H9 (cell line): ENCODE results near the gene MAST4. TPM values are rescaled to one million over a fixed set of nuclear protein-coding genes. Genes with fewer than 3 reads are reported as not detected.

Experiments
- DNase-seq: peaks from one replicate; pipeline ENCODE4 v3.0.0-alpha.2; 2017
- H2AFZ ChIP-seq: one replicate; pipeline ENCODE4 v1.6.1; 2013; ENCODE audit warnings: mild to moderate bottlenecking, low read length, control low read depth, moderate library complexity
- H2AK5ac ChIP-seq: 2 replicates; pipeline ENCODE4 v1.6.1; 2013; ENCODE audit warnings: low read length, control low read depth, mixed read lengths; ENCODE audit not compliant: insufficient read length
- H2BK120ac ChIP-seq: one replicate; pipeline ENCODE4 v1.6.1; 2013; ENCODE audit warnings: low read depth, mild to moderate bottlenecking, low read length, control low read depth, inconsistent platforms; ENCODE audit not compliant: poor library complexity, severe bottlenecking
- H2BK12ac ChIP-seq: 2 replicates; pipeline ENCODE4 v1.6.1; 2013; ENCODE audit warnings: low read length, control low read depth, mixed read lengths, low read depth; ENCODE audit not compliant: insufficient read length
- H2BK15ac ChIP-seq: 2 replicates; pipeline ENCODE4 v1.6.1; 2013; ENCODE audit warnings: low read depth, low read length, control low read depth
- H2BK20ac ChIP-seq: one replicate; pipeline ENCODE4 v1.6.1; 2013; ENCODE audit warnings: low read depth, mild to moderate bottlenecking, low read length, control low read depth, inconsistent platforms; ENCODE audit not compliant: poor library complexity, severe bottlenecking
- H2BK5ac ChIP-seq: 2 replicates; pipeline ENCODE4 v1.6.1; 2013; ENCODE audit warnings: low read length, control low read depth, mixed read lengths; ENCODE audit not compliant: insufficient read length
- H3K14ac ChIP-seq: 2 replicates; pipeline ENCODE4 v1.6.1; 2013; ENCODE audit warnings: low read length, control low read depth; ENCODE audit not compliant: insufficient read depth
- H3K18ac ChIP-seq: 2 replicates; pipeline ENCODE4 v1.6.1; 2013; ENCODE audit warnings: low read depth, mild to moderate bottlenecking, mixed read lengths, low read length, control low read depth; ENCODE audit not compliant: insufficient read length
- H3K23ac ChIP-seq: 2 replicates; pipeline ENCODE4 v1.6.1; 2013; ENCODE audit warnings: low read length, control low read depth, mixed read lengths, low read depth; ENCODE audit not compliant: insufficient read length
- H3K23me2 ChIP-seq: 2 replicates; pipeline ENCODE4 v1.6.1; 2013; ENCODE audit warnings: low read depth, mild to moderate bottlenecking, mixed read lengths, low read length, control low read depth; ENCODE audit not compliant: insufficient read length, poor library complexity, severe bottlenecking
- H3K27ac ChIP-seq: 2 replicates; pipeline ENCODE4 v1.5.1; 2013; ENCODE audit warnings: low read length, control low read depth, mixed read lengths, low read depth; ENCODE audit not compliant: insufficient read length
- H3K27me3 ChIP-seq: 2 replicates; pipeline ENCODE4 v1.6.1; 2013; ENCODE audit warnings: low read length, control low read depth, inconsistent platforms; ENCODE audit not compliant: insufficient read depth
- H3K4ac ChIP-seq: 2 replicates; pipeline ENCODE4 v1.6.1; 2013; ENCODE audit warnings: low read depth, mild to moderate bottlenecking, control low read depth, inconsistent platforms, low read length, moderate library complexity
- H3K4me1 ChIP-seq: 2 replicates; pipeline ENCODE4 v1.6.1; 2013; ENCODE audit warnings: low read length, control low read depth, inconsistent platforms; ENCODE audit not compliant: insufficient read depth
- H3K4me2 ChIP-seq: 2 replicates; pipeline ENCODE4 v1.6.1; 2013; ENCODE audit warnings: low read length, control low read depth, mixed read lengths; ENCODE audit not compliant: insufficient read length, insufficient read depth
- H3K56ac ChIP-seq: 2 replicates; pipeline ENCODE4 v1.6.1; 2013; ENCODE audit warnings: low read depth, mild to moderate bottlenecking, mixed read lengths, low read length, control low read depth; ENCODE audit not compliant: insufficient read length
- H3K79me1 ChIP-seq: 2 replicates; pipeline ENCODE4 v1.6.1; 2013; ENCODE audit warnings: low read depth, mild to moderate bottlenecking, moderate library complexity, low read length, control low read depth, inconsistent platforms; ENCODE audit not compliant: insufficient read depth, poor library complexity, severe bottlenecking
- H3K79me2 ChIP-seq: 2 replicates; pipeline ENCODE4 v1.6.1; 2013; ENCODE audit warnings: low read length, control low read depth, inconsistent platforms; ENCODE audit not compliant: insufficient read depth
- H3K9ac ChIP-seq: 2 replicates; pipeline ENCODE4 v1.6.1; 2013; ENCODE audit warnings: low read length, control low read depth, mixed read lengths; ENCODE audit not compliant: insufficient read length; ENCODE audit errors: extremely low read depth
- H3K9me3 ChIP-seq: one replicate; pipeline ENCODE4 v1.6.1; 2013; ENCODE audit warnings: low read depth, low read length, inconsistent platforms; ENCODE audit not compliant: control insufficient read depth
- H3T11ph ChIP-seq: one replicate; pipeline ENCODE4 v1.6.1; 2013; ENCODE audit warnings: mild to moderate bottlenecking, low read length, control low read depth, inconsistent platforms
- H4K20me1 ChIP-seq: one replicate; pipeline ENCODE4 v1.6.1; 2013; ENCODE audit not compliant: control insufficient read depth, insufficient read length, insufficient read depth
- H4K5ac ChIP-seq: 2 replicates; pipeline ENCODE4 v1.6.1; 2013; ENCODE audit warnings: low read depth, mild to moderate bottlenecking, mixed read lengths, low read length, control low read depth; ENCODE audit not compliant: insufficient read length
- H4K8ac ChIP-seq: replicated peaks from 2 replicates; pipeline ENCODE4 v1.6.1; 2013; ENCODE audit warnings: low read length, control low read depth, mixed read lengths, low read depth; ENCODE audit not compliant: insufficient read length
- H4K91ac ChIP-seq: 2 replicates; pipeline ENCODE4 v1.6.1; 2013; ENCODE audit warnings: low read depth, mild to moderate bottlenecking, moderate library complexity, mixed read lengths, low read length, control low read depth; ENCODE audit not compliant: insufficient read length
- H3K27ac Mint-ChIP-seq, 3 experiments: 2 replicates in 2 of 3; 3 replicates in 1 of 3; pipeline ENCODE4 v1.8.0; 2020 to 2021; ENCODE audit warnings: mixed read lengths in 3 of 3, mild to moderate bottlenecking in 1 of 3, moderate library complexity in 1 of 3
- H3K27me3 Mint-ChIP-seq: 2 replicates; pipeline ENCODE4 v1.8.0; 2021; ENCODE audit warnings: low read depth, mild to moderate bottlenecking, moderate library complexity, mixed read lengths
- H3K36me3 Mint-ChIP-seq, 3 experiments: 2 replicates in 2 of 3; 3 replicates in 1 of 3; pipeline ENCODE4 v1.8.0; 2020 to 2021; ENCODE audit warnings: low read depth in 3 of 3, mixed read lengths in 3 of 3; ENCODE audit not compliant: insufficient read depth in 1 of 3
- H3K4me1 Mint-ChIP-seq, 2 experiments: 2 replicates each; pipeline ENCODE4 v1.8.0; 2020; ENCODE audit warnings: mixed read lengths in 2 of 2
- H3K4me3 Mint-ChIP-seq, 2 experiments: 2 replicates in 1 of 2; 3 replicates in 1 of 2; pipeline ENCODE4 v1.8.0; 2020 to 2021; ENCODE audit warnings: mild to moderate bottlenecking in 2 of 2, mixed read lengths in 2 of 2, moderate library complexity in 1 of 2
- H3K9me3 Mint-ChIP-seq, 2 experiments: 2 replicates in 1 of 2; 3 replicates in 1 of 2; pipeline ENCODE4 v1.8.0; 2020; ENCODE audit warnings: mild to moderate bottlenecking in 2 of 2, mixed read lengths in 2 of 2, moderate library complexity in 1 of 2
- CTCF ChIP-seq: fragments of 200-600 bp; sonication (generic); conservative IDR thresholded peaks from 3 replicates; pipeline ENCODE4 v1.8.0; 2021; ENCODE audit warnings: antibody characterized with exemption, mild to moderate bottlenecking
- total RNA-seq: library from RNA; stranded (reverse); gene quantifications from 2 replicates; pipeline ENCODE4 v1.2.1, GENCODE V29; 2021

The MAST4 gene
- total RNA-seq, 1 experiment from 2014 or later: 3.7 TPM

- Histone ChIP-seq H3T11ph (no peak overlapping the region), H4K8ac (no peak overlapping the region), H3K23ac (no peak overlapping the region), H3K18ac (no peak overlapping the region), H2BK15ac (no peak overlapping the region), H3K4ac (no peak overlapping the region), H4K5ac (no peak overlapping the region), H3K79me2 (no peaks in the 10 kb centered on the region), H2BK5ac (no peak overlapping the region), H2BK20ac (no peak overlapping the region), H3K27me3 (no peaks in the 10 kb centered on the region), H3K4me1 (no peaks in the 10 kb centered on the region), H3K4me2 (no peak overlapping the region), H3K27ac (no peak overlapping the region), H3K56ac (no peak overlapping the region), H2BK120ac (no peak overlapping the region), H2AK5ac (no peak overlapping the region), H2BK12ac (no peak overlapping the region), H4K20me1 (no peaks in the 10 kb centered on the region), H3K79me1 (no peaks in the 10 kb centered on the region), H3K9ac (no peak overlapping the region), H3K9me3 (no peaks in the 10 kb centered on the region), H2AFZ (no peak overlapping the region), H3K23me2 (no peaks in the 10 kb centered on the region), H4K91ac (no peak overlapping the region), H3K14ac (no peak overlapping the region)
- no peak for TF ChIP-seq CTCF
- no peaks in the 10 kb centered on the region for H3K36me3 Mint-ChIP-seq
- no peak overlapping the region for H3K4me3 Mint-ChIP-seq
- no peaks in the 10 kb centered on the region for H3K9me3 Mint-ChIP-seq
- H3K27me3 Mint-ChIP-seq: no peaks in the 10 kb centered on the region
- H3K4me1 Mint-ChIP-seq: peaks cover 2 to 5% of the 10 kb centered on the region in 2 experiments; a peak in 3 of 4 replicates
- DNase-seq: no peak
- 0 out of 7 replicates have a peak overlapping the region, but pooled peaks of 1 of the 3 experiments have one; percentile 2 for H3K27ac Mint-ChIP-seq
Measured at GRCh38 chr5:66643387-66643786, 47.2 kb downstream of the MAST4 start.
